GM12873 (cell line): ENCODE data around the gene WDFY2.

Source experiments
- TF ChIP-seq, protein P1 (sequence below): IDR thresholded peaks from 2 replicates; pipeline ENCODE4 v1.5.1; 2012; ENCODE audit warnings: low read depth, mild to moderate bottlenecking, moderate library complexity, low read length, control low read depth; ENCODE audit not compliant: insufficient read depth; ENCODE audit errors: missing control alignments

The WDFY2 gene

DNA sequence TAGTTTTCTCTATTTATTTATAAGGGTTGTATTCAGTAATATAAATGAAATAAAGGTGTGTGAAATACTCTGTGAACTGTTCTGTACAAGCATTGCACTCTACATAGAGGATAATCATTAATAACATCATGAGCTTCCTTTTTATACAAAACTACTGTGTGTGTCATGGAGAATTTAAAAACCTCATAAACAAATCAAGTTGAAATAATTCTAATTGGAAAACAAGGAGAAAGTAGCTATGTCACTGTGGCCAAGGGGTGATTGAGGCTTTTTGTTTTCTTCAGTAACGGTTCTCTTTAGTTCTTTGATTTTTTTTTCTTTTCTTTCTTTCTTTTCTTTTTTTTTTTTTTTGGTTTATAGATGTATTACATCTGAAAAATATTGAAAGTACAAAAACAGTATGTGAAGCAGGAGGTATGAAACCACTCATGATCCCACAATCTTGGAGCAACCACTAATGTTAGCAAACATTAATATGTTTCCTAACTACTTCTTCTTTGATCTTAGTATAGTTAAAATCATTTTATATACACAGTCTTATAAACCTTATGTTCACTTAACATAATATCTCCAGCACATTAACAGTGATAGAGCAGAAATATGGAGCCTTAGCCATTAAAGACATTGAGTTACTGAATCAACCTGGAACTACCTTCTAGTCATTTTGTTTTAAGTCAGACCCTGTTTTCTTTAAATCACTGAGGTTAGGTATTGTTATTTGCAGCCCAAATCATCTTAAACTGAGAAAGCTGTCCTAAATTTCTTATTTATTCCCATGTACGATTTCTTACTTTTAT lies 45.4 kb downstream of the WDFY2 start:
- TF ChIP-seq, protein P1, sequence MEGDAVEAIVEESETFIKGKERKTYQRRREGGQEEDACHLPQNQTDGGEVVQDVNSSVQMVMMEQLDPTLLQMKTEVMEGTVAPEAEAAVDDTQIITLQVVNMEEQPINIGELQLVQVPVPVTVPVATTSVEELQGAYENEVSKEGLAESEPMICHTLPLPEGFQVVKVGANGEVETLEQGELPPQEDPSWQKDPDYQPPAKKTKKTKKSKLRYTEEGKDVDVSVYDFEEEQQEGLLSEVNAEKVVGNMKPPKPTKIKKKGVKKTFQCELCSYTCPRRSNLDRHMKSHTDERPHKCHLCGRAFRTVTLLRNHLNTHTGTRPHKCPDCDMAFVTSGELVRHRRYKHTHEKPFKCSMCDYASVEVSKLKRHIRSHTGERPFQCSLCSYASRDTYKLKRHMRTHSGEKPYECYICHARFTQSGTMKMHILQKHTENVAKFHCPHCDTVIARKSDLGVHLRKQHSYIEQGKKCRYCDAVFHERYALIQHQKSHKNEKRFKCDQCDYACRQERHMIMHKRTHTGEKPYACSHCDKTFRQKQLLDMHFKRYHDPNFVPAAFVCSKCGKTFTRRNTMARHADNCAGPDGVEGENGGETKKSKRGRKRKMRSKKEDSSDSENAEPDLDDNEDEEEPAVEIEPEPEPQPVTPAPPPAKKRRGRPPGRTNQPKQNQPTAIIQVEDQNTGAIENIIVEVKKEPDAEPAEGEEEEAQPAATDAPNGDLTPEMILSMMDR = no peak

DNA sequence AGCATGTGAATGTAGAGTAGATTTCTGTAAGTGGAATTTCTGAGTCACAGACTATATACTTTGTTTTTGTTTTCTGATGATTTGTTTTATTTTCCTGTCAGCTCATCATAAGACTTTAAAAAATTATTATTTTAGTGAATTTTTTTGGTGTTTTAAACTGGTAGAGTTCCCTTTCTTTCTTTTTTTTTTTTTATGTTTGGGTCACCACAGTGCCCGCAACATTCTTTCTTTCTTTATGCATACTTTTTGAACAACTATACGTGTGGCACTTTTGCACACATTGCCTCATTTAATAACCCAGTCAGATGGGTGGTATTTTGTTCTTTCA lies 46.0 kb downstream of the WDFY2 start:
- TF ChIP-seq, protein P1 = no peak

DNA sequence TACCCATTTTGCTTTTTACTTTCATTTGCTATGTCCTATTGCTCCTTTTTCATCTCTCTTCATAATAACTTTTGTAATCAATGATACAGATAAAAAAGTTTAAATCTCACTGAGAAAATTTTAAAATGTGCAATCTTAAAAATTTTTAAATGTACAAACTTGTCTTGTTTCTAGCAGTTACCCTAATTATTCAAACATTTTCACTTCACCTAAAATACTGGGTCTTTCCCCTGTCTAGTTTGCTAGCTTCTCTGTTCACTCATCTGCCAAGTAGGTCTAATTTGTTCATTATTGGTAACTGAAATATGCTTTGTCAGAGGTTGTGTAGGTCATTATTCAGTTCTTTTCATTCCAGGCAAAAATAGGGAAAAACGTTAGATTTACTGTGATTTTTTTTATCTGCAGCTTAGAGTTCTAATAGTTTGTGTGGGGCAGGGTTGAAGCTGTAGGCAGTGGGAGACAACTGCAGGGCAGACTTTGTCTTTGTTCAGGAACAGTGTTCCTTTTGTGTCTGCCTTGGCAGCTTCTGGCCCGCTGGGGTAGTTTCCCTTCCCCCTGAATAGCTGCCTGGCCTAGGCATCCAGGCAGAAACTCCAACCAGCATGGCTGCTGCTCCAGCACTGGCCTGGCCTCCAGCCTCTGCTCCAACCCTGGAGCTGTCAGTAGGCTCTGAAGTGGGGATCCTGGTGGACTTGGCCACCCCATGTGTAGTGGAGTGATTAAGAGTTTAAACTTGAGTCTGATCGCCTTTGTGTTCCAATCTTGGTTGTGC lies 48.5 kb downstream of the WDFY2 start:
- TF ChIP-seq, protein P1 = no peak

DNA sequence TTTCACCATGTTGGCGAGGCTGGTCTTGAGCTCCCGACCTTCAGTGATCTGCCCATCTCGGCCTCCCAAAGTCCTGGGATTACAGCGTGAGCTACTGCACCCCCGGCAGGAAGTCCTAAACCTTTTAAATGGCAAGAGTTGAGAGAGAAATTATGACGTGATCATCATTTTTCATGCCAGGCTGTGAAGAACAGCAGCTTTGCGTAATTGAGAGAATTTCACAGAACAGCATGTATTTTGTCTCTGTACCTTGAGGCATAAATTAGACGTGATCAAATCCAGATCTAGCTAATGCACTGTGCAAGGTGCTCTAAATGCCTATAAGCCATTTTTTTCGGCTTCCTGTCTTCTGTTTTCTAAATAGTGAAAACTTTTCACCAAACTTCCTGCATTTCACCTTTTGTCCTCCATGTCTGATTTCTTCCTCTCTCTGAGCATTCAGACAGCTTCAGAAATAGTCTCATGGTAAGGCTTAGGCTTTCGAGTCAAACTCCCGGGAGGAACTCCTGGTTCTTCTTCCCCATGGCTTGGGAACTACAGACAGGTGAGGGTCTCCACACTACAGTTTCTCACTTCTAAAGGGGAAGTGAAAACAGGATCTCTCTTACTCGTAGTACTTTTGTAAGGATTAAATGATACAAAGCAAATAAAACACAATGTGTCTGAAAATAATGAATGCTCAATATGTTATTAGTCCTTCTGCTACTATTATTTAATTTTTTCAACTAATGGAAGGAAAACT lies 51.0 kb downstream of the WDFY2 start:
- TF ChIP-seq, protein P1 = no peak

DNA sequence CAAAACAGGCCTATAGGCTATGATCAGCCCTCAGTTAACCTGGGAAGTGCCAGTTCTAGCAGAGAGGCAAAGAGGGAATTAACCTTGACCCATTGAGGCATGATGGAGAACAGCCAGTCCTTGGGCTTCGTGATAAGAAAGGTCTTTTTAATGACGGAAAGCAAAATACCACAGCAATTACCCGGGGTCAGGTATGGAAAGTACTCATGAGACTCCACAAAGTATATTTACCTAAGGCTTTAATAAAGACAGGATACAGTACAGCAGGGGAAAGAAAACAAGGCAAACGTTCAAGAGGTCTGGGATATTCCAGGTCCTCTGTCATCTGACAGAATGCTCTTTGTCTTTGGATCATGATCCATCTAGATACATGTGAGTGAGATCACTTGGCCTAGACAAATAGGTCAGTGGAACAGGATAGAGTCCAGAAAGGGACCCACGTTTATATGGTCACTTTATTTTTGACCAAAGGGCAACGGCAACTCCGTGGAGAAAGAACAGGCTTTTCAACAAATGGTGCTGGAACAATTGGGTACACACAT lies 52.2 kb downstream of the WDFY2 start:
- TF ChIP-seq, protein P1 = no peak

DNA sequence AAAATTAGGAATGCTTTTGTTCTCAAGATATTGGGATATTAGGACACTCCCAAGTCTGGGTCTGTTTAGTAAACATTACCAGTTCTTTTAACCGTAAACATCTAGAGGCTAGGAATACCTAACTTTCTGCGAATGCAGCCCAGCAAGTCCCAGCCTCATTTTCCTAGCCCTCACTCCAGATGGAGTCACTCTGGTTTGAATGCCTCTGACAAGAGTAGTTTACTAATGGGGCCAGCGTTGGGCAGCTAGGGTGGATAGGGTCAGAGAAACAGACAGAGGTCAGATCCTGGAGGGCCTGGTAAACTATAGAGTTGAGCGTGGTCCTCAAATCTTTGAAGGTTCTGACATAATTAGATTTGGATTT lies 53.6 kb downstream of the WDFY2 start:
- TF ChIP-seq, protein P1 = no peak

DNA sequence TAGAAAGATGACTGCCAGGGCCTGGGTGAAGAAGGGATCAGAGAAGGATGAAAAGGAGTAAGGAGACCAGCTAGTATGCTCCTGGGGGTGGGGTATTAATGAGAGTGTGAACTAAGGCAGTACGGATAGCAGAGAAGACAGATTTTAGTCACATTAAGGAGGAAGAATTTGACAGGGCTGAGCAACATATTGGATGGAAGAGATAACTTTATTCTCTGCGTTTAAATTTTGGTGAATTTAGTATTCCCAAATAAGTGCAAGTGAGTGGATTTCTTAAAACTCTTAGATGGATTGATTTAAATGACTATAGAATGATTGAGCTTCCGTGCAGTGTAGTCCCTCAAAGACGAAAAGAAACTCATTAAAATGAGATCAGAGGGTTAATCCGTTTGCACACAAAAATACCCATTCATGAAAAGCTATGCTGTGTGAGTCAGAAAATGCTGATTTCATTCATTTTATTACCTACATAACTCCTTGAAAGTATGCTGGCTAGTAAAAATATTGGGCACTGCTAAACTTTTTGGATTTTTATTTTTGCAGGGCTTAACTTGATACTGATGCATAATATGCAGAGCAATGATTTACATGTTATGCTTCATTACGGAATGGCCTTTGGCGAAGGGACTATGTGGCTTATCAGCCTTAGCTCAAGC lies 54.1 kb downstream of the WDFY2 start:
- TF ChIP-seq, protein P1 = no peak
